ENCODE measurements around the gene DPYD.

Gene DPYD

GRCh38 chr1:97728436-97728835, 192.4 kb downstream of the DPYD start:
- Histone ChIP-seq H3K36me3 (no peaks in the 10 kb centered on the region), H3K27me3 (ENCODE audit: insufficient read depth, low read depth, severe bottlenecking) (no peaks in the 10 kb centered on the region), H3K4me3 (ENCODE audit: low read depth, low read length) (no peak overlapping the region), H3K9me3 (ENCODE audit: severe bottlenecking) (no peaks in the 10 kb centered on the region), H3K27ac (no peak overlapping the region)
- DNase-seq = no peak
- no peak for TF ChIP-seq CTCF (IDR thresholded peaks at IDR 0.05; ENCODE audit: low read depth, low read length)

- no peak for TF ChIP-seq CTCF (IDR thresholded peaks at IDR 0.05; ENCODE audit: low read depth, low read length)
- H3K27me3 ChIP-seq (ENCODE audit: insufficient read depth, low read depth, severe bottlenecking) = no peaks in the 10 kb centered on the region
- H3K27ac ChIP-seq = no peak overlapping the region
- H3K4me3 ChIP-seq (ENCODE audit: low read depth, low read length) = no peak overlapping the region
- H3K36me3 ChIP-seq = no peaks in the 10 kb centered on the region
- DNase-seq = no peak
- no peaks in the 10 kb centered on the region for H3K9me3 ChIP-seq (ENCODE audit: severe bottlenecking)
These were observed 193.8 kb downstream of the DPYD start for GRCh38 chr1:97727029-97727428.

- TF ChIP-seq CTCF (IDR thresholded peaks at IDR 0.05; ENCODE audit: low read depth, low read length) = no peak
- Histone ChIP-seq H3K27ac (no peak overlapping the region), H3K36me3 (no peaks in the 10 kb centered on the region), H3K4me3 (ENCODE audit: low read depth, low read length) (no peak overlapping the region), H3K9me3 (ENCODE audit: severe bottlenecking) (no peaks in the 10 kb centered on the region), H3K27me3 (ENCODE audit: insufficient read depth, low read depth, severe bottlenecking) (no peaks in the 10 kb centered on the region)
- no peak for DNase-seq
These were observed 194.4 kb downstream of the DPYD start for GRCh38 chr1:97726386-97726785.

- DNase-seq = no peak
- H3K36me3 ChIP-seq = no peaks in the 10 kb centered on the region
- TF ChIP-seq CTCF (IDR thresholded peaks at IDR 0.05; ENCODE audit: low read depth, low read length) = no peak
- no peak overlapping the region for H3K27ac ChIP-seq
- H3K9me3 ChIP-seq (ENCODE audit: severe bottlenecking) = peaks cover 3% of the 10 kb centered on the region
- no peak overlapping the region for H3K4me3 ChIP-seq (ENCODE audit: low read depth, low read length)
- H3K27me3 ChIP-seq (ENCODE audit: insufficient read depth, low read depth, severe bottlenecking) = no peaks in the 10 kb centered on the region
These were observed 199.6 kb downstream of the DPYD start for GRCh38 chr1:97721221-97721620.

GRCh38 chr1:97712980-97713379, 207.9 kb downstream of the DPYD start:
- peaks cover 3% of the 10 kb centered on the region for H3K9me3 ChIP-seq (ENCODE audit: severe bottlenecking)
- H3K36me3 ChIP-seq = no peaks in the 10 kb centered on the region
- H3K4me3 ChIP-seq (ENCODE audit: low read depth, low read length) = no peak overlapping the region
- H3K27ac ChIP-seq = no peak overlapping the region
- TF ChIP-seq CTCF (IDR thresholded peaks at IDR 0.05; ENCODE audit: low read depth, low read length) = no peak
- no peak for DNase-seq
- no peaks in the 10 kb centered on the region for H3K27me3 ChIP-seq (ENCODE audit: insufficient read depth, low read depth, severe bottlenecking)

GRCh38 chr1:97711858-97712257, 209.0 kb downstream of the DPYD start:
- H3K27ac ChIP-seq = no peak overlapping the region
- H3K36me3 ChIP-seq = no peaks in the 10 kb centered on the region
- TF ChIP-seq CTCF (IDR thresholded peaks at IDR 0.05; ENCODE audit: low read depth, low read length) = no peak
- H3K4me3 ChIP-seq (ENCODE audit: low read depth, low read length) = no peak overlapping the region
- H3K9me3 ChIP-seq (ENCODE audit: severe bottlenecking) = no peaks in the 10 kb centered on the region
- DNase-seq = no peak
- no peaks in the 10 kb centered on the region for H3K27me3 ChIP-seq (ENCODE audit: insufficient read depth, low read depth, severe bottlenecking)
